Peyer's patch (tissue), 4 donors: Measurements from ENCODE around the gene TPPP3.

ENCODE experiments used
- CTCF ChIP-seq, 6 experiments: fragments of 450-650 bp in 4 of 6; fragments of 200-600 bp in 2 of 6; sonication (generic) in 1 of 6; IDR thresholded peaks; one replicate each; pipeline ENCODE4 v1.5.1; 2017 to 2019; ENCODE audit warnings: antibody characterized with exemption in 6 of 6, mild to moderate bottlenecking in 3 of 6, moderate library complexity in 1 of 6
- POLR2A ChIP-seq, 2 donors: fragments of 450-650 bp; IDR thresholded peaks; one replicate each; pipeline ENCODE4 v1.5.1; 2017; ENCODE audit warnings: antibody characterized with exemption in 2 of 2, mild to moderate bottlenecking in 2 of 2, moderate library complexity in 2 of 2

GRCh38 chr16:67342616-67343015, 50.7 kb downstream of the TPPP3 start:
- no peak for TF ChIP-seq CTCF (IDR thresholded peaks at IDR 0.05)
- no peak for TF ChIP-seq POLR2A (IDR thresholded peaks at IDR 0.05)
